GM19438 (cell line): ENCODE measurements around the gene TSPAN2.

ENCODE experiments used
- ATAC-seq: cut with Tn5 transposase; IDR thresholded peaks from one replicate; pipeline ENCODE4 v1.9.1; 2021; ENCODE audit warnings: low read depth; ENCODE audit not compliant: unreplicated experiment

The TSPAN2 gene

DNA sequence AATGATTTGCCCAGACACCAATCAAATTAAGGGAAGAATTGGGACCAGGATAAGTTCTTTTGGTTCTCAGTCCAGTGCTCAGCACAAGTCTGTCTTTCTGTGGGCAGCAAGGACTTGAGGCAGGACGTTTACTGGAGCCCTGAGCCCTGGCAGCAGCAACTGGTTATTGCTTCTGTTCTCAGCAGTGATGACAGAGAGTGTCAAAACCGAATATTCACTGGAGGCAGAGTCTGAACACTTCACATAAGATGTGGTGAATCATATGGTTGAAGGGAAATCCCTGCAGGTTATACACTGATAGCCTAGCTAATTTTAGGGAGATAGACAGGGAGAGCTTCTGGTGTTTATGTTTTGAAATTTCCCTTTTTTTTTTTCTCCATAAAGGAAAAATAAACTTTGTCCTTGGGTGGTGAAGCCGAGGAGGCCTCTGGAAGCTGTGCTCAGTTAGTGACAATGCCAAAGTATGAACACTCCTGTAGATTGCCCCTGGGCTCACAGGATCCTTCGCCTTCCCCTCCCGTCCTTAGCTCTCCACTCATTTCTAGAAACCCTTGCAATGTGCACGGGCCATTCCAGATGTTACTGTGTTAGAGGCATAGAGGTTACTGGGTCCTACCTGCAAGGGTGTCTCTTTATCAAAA is 26.3 kb upstream of the TSPAN2 start:
- no peak for ATAC-seq

DNA sequence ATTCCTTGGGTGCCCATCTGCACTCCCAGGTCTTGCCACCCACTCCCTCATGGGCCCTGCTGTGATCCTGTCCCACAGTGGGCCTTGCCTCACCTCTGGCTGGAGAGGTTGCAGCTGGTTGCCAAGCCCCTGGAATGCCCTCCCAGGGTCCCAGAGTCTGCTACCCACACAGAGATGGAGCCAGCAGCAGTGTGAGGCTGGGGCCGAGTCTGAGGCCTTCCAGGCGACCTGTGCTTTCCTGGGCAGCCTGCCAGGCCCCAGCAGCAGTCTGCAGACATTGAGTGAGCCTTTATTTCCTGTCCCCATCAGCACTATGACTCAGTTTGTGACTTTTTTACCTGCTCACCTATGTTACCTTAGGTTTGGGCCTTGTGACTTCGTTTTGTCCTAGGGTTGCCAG is 25.0 kb upstream of the TSPAN2 start:
- no peak for ATAC-seq

DNA sequence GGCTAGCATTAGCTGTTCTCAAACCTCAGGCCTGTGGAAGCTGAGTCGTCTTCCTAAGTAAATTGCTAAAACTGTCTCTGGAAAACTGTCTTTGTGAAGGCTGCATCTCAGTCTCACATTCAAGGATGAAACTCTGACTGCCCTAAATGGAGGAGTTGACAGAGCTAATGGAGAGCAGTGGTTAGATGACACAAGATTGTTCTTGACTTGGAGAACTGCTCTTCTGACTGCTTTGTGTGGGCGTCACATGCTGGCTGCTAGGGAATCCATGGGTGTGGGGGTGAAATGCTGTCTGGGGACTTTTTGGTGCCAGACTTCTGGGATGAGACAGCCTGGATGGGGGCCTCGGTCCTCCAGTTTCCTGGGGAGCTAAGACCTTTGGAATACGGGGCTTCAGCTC is 24.5 kb upstream of the TSPAN2 start:
- ATAC-seq, result no peak

GRCh38 chr1:115112496-115113375 is 23.4 kb upstream of the TSPAN2 start:
- no peak for ATAC-seq

DNA sequence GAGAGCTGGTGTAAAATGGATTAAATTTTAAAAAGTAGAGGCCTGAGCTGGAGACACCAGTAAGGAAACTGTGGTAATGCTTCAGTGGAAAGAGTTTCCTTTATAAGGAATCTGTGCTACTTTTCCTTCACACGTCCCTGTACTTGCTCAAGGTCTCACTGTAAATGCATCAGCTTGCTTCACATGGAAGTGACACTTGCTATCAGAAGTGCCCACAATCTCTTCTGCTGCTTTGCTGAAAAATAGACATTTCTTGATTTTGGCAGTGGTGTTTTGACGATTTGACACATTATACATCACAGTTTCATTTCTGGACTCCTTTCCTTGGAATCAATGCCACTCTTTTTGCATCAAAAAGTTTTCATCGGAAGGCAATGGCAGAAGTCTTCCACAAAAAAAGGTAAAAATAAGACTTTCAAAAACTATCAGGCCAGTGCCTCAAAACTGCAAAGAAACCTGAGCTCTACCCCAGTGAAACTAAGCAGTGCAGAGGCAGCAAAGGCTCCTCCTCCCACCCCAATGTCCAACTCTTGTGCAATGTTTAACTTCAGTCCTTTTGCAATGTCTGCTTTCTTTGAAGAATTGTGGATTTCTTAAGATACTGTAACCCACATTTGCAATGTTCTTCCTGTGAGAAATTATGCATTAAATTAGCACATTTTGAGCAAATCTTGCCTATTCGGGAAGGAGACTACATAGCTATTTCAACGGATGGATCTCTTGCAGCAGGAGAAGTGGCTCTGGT is 18.4 kb upstream of the TSPAN2 start:
- no peak for ATAC-seq

GRCh38 chr1:115105831-115106230 is 16.5 kb upstream of the TSPAN2 start:
- ATAC-seq, result no peak

GRCh38 chr1:115099693-115100050 is 10.4 kb upstream of the TSPAN2 start:
- ATAC-seq, result no peak

DNA sequence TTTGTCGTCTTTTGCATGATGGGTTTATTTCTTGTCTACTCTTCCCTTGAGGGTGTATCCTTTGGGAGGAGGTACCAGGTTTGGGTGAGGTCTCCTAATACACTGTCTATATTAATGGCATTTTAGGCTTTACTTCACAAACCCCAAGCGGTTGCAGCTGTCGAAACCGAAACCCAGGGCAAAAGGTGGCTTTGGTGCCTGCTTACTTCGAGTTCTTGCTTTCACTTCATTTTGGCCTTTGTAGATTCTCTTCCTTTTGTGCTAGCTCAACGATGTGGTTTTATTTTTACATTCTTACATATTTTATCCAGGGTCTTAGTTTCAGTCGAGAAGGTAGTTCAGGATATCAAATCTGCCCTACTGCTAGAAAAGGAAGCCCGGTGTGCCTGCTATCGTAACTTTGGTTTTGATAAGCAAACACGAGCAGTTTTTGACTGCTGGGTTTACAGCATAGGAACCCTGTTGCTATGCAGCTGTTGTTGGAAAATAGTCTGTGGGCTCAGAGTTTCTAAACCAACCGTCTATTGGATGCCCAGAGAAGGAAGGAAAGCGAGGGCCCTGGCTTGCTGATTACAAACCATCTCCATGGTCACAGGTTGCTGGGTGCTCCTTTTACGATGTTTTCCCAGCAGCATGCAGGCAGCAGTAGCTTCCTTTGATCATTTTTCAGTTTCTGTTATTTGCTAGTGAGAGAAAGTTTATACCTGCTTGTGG is 9.8 kb upstream of the TSPAN2 start:
- peak; percentile 92 for ATAC-seq

- ATAC-seq, result no peak
These were observed 2.9 kb upstream of the TSPAN2 start for GRCh38 chr1:115092175-115092574.

GRCh38 chr1:115091572-115091971 is 2.3 kb upstream of the TSPAN2 start:
- no peak for ATAC-seq

GRCh38 chr1:115090956-115091355 is 1.7 kb upstream of the TSPAN2 start:
- ATAC-seq, result no peak

GRCh38 chr1:115090540-115090939 is 1.2 kb upstream of the TSPAN2 start:
- ATAC-seq, result no peak

- no peak for ATAC-seq
These were observed 835 bp upstream of the TSPAN2 start for GRCh38 chr1:115090186-115090490.

GRCh38 chr1:115088871-115089419 is 358 bp downstream of the TSPAN2 start:
- ATAC-seq, result no peak

GRCh38 chr1:115088115-115088778 is 1.1 kb downstream of the TSPAN2 start:
- no peak for ATAC-seq

DNA sequence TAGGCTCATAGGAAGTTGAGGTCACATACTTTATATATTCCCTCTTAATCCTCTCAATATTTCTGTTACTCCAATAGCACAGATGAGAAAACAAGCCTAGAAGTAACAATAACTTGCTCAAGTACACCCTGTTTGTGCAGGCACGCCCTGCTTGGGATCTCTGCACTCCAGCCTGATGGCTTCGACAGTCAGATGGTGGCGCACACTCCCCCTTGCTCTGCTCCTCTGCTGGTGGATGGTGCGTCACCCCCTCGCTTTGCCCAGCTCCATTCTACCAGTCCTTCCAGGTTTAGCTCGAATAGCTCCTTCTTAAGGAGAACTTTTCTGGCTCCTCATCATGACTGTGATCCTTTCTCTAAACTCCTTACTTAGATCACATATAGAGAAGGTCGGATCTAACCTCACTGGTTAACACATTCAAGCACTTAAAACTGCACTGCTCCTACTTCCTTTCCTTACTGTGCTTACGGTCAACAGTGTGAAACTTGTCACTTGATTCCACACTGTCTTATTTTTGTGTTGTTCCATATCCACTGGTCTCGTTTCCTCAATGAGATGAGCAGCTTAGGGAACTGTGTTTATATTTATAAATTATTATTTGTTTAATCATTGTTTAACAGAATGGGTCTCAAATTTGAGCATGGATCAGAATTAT is 3.0 kb downstream of the TSPAN2 start:
- no peak for ATAC-seq

- no peak for ATAC-seq
These were observed 4.3 kb downstream of the TSPAN2 start for GRCh38 chr1:115084902-115085511.

GRCh38 chr1:115082949-115083348 is 6.4 kb downstream of the TSPAN2 start:
- no peak for ATAC-seq

GRCh38 chr1:115078708-115079107 is 10.6 kb downstream of the TSPAN2 start:
- no peak for ATAC-seq
